Activated CD4-positive, alpha-beta T cell treated with anti-CD3 and anti-CD28 coated beads, Interleukin-2, amount 10 ng/mL, durations not matched to agents 24 days and 14 days (primary cell): ENCODE measurements around the gene TMEM250. TPM values are rescaled to one million over a fixed set of nuclear protein-coding genes. Genes with fewer than 3 reads are reported as not detected.
"Not testable (repeated sequence)": the region's sequence is repeated elsewhere in the genome, so short reads cannot be mapped to it uniquely, and the experiment has no call there.

Source experiments
- DNase-seq: peaks from one replicate; pipeline ENCODE4 v3.0.0; 2022
- H3K27ac Mint-ChIP-seq: one replicate; pipeline ENCODE4 v1.8.0; 2022; ENCODE audit warnings: mild to moderate bottlenecking, mixed read lengths
- H3K27me3 Mint-ChIP-seq: one replicate; pipeline ENCODE4 v1.8.0; 2022; ENCODE audit warnings: mixed read lengths
- H3K36me3 Mint-ChIP-seq: one replicate; pipeline ENCODE4 v1.8.0; 2022; ENCODE audit warnings: low read depth, mild to moderate bottlenecking, mixed read lengths
- H3K4me1 Mint-ChIP-seq: one replicate; pipeline ENCODE4 v1.8.0; 2021; ENCODE audit warnings: mixed read lengths
- H3K4me3 Mint-ChIP-seq: one replicate; pipeline ENCODE4 v1.8.0; 2022; ENCODE audit warnings: mild to moderate bottlenecking, moderate library complexity, mixed read lengths
- H3K9me3 Mint-ChIP-seq: one replicate; pipeline ENCODE4 v1.8.0; 2021; ENCODE audit warnings: mixed read lengths
- intact Hi-C: fragments of 100-400 bp; cut with micrococcal nuclease; formaldehyde crosslinking; loops from one replicate; pipeline ENCODE4 v1.15.1; 2023
- total RNA-seq: library from RNA; stranded (reverse); gene quantifications from 2 replicates; pipeline ENCODE4 v1.2.3, GENCODE V29; 2022

TMEM250 gene
- total RNA-seq, 1 donor from 2014 or later: 52.7 TPM

GRCh38 chr9:136151848-136152542, 33.3 kb upstream of the TMEM250 start:
- Mint-ChIP-seq H3K27me3 (no peaks in the 10 kb centered on the region), H3K27ac (no peak overlapping the region), H3K9me3 (no peaks in the 10 kb centered on the region), H3K4me1 (no peaks in the 10 kb centered on the region), H3K4me3 (no peak overlapping the region), H3K36me3 (no peaks in the 10 kb centered on the region)
- DNase-seq: no peak
- intact Hi-C loops: no loop called here

DNA sequence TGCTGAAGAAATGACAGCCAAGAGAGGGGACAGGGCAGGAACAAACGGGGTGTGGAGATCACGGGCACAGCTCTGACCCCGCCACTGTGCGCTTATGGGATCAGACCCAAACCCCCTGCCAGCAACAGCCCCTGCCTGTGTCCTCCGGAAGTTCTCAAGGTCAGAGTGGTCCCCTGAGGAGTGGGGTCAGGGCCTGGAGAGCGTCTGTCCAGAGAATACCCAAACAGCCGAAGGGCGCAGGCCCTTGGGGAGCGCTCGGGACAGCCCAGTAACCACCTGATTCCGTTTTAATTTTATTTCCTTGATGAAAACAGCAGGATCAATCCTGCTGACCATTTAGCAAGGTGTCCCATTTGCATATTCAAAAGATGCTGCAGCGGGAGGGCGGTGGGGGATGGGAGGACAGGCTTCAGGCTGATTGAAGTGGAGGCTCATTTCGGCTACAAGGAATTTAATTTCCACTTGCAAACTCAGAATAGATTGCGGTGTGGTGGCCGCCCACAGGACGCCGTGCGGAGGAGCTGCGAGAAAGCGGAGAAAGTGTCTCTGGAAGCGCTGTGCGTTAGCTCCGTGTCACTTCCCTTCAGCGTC, 32.6 kb upstream of the TMEM250 start:
- Mint-ChIP-seq H3K9me3 (no peaks in the 10 kb centered on the region), H3K27me3 (no peaks in the 10 kb centered on the region), H3K27ac (no peak overlapping the region), H3K4me3 (no peak overlapping the region), H3K4me1 (no peaks in the 10 kb centered on the region), H3K36me3 (no peaks in the 10 kb centered on the region)
- no peak for DNase-seq
- intact Hi-C loops: no loop called here

GRCh38 chr9:136150664-136151213, 32.1 kb upstream of the TMEM250 start:
- DNase-seq, H3K4me3 Mint-ChIP-seq, intact Hi-C loops, H3K27me3 Mint-ChIP-seq, H3K36me3 Mint-ChIP-seq, H3K9me3 Mint-ChIP-seq, H3K4me1 Mint-ChIP-seq, H3K27ac Mint-ChIP-seq: not testable (repeated sequence)

GRCh38 chr9:136149853-136150252, 31.2 kb upstream of the TMEM250 start:
- no peaks in the 10 kb centered on the region for H3K27me3 Mint-ChIP-seq
- no peaks in the 10 kb centered on the region for H3K36me3 Mint-ChIP-seq
- DNase-seq: no peak
- H3K9me3 Mint-ChIP-seq: no peaks in the 10 kb centered on the region
- intact Hi-C loops: no loop called here
- no peak overlapping the region for H3K27ac Mint-ChIP-seq
- H3K4me3 Mint-ChIP-seq: no peak overlapping the region
- H3K4me1 Mint-ChIP-seq: no peaks in the 10 kb centered on the region

GRCh38 chr9:136149337-136149736, 30.7 kb upstream of the TMEM250 start:
- intact Hi-C loops: no loop called here
- Mint-ChIP-seq H3K4me1 (no peaks in the 10 kb centered on the region), H3K27ac (no peak overlapping the region), H3K27me3 (no peaks in the 10 kb centered on the region), H3K36me3 (no peaks in the 10 kb centered on the region), H3K9me3 (no peaks in the 10 kb centered on the region), H3K4me3 (no peak overlapping the region)
- no peak for DNase-seq

- Mint-ChIP-seq H3K27me3 (no peaks in the 10 kb centered on the region), H3K4me3 (no peak overlapping the region), H3K36me3 (no peaks in the 10 kb centered on the region), H3K27ac (no peak overlapping the region), H3K4me1 (no peaks in the 10 kb centered on the region), H3K9me3 (no peaks in the 10 kb centered on the region)
- intact Hi-C loops: no loop called here
- DNase-seq: no peak
Measured at GRCh38 chr9:136148766-136149165, 30.1 kb upstream of the TMEM250 start.

GRCh38 chr9:136147890-136148714, 29.4 kb upstream of the TMEM250 start:
- Mint-ChIP-seq H3K36me3 (no peaks in the 10 kb centered on the region), H3K27ac (no peak overlapping the region), H3K4me1 (no peaks in the 10 kb centered on the region), H3K4me3 (no peak overlapping the region), H3K27me3 (no peaks in the 10 kb centered on the region), H3K9me3 (no peaks in the 10 kb centered on the region)
- DNase-seq: no peak
- intact Hi-C loops: no loop called here

DNA sequence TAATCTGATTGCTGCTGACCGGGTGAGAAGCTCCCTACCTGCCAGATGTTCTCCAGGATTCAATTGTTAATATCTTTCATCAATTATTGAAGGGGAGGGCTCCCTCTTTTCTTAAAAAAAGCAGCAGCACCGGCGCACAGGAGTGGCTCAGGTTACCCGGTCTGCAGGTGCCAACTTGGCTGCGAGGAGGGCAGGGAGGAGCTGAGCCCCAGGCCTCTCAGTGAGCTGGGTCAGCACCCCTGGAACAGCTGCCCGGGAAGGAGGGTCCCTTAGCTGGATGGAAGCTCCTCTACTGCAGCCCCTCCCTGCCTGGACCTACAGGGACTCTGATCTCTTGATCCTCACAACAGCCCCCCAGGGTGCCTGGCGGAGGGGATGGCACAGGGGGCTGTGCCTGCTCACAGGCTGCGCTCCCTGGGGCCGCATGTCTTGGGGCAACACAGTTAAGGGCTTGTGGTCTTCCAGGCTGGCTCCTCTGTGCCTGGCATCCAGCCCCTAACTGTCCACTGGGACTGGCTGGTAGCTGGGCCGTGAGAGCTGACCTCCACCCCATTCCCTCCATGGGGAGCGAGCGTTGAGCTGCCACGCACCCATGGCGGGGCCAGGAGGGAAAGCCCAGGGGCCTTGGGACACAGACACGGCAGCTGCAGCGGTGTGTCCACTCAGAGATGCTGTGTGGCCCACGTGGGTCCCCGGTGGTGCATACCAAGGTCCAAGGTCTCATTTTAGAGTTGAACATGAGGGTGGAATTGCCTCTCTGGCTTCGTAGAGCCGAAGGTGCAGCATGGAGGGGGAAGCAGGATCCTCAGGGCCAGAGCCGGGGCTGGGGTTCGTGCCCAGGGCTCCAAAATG, 28.6 kb upstream of the TMEM250 start:
- no peak overlapping the region for H3K27ac Mint-ChIP-seq
- no peak for DNase-seq
- H3K9me3 Mint-ChIP-seq: no peaks in the 10 kb centered on the region
- no peaks in the 10 kb centered on the region for H3K36me3 Mint-ChIP-seq
- intact Hi-C loops: no loop called here
- H3K4me3 Mint-ChIP-seq: no peak overlapping the region
- H3K4me1 Mint-ChIP-seq: no peaks in the 10 kb centered on the region
- no peaks in the 10 kb centered on the region for H3K27me3 Mint-ChIP-seq

- DNase-seq: no peak
Measured at GRCh38 chr9:136146126-136147037, 27.7 kb upstream of the TMEM250 start.

GRCh38 chr9:136145580-136145979, 26.9 kb upstream of the TMEM250 start:
- Mint-ChIP-seq H3K36me3 (no peaks in the 10 kb centered on the region), H3K4me1 (no peaks in the 10 kb centered on the region), H3K27me3 (no peaks in the 10 kb centered on the region), H3K9me3 (no peaks in the 10 kb centered on the region), H3K4me3 (no peak overlapping the region), H3K27ac (no peak overlapping the region)
- DNase-seq: no peak
- intact Hi-C loops: no loop called here

More at GRCh38 chr9:136146126-136147037, 27.7 kb upstream of the TMEM250 start:
- Mint-ChIP-seq H3K9me3 (no peaks in the 10 kb centered on the region), H3K27ac (no peak overlapping the region), H3K27me3 (no peaks in the 10 kb centered on the region), H3K36me3 (no peaks in the 10 kb centered on the region), H3K4me3 (no peak overlapping the region), H3K4me1 (no peaks in the 10 kb centered on the region)
- intact Hi-C loops: no loop called here

GRCh38 chr9:136144450-136144849, 25.8 kb upstream of the TMEM250 start:
- DNase-seq: no peak
- Mint-ChIP-seq H3K4me3 (no peak overlapping the region), H3K27me3 (no peaks in the 10 kb centered on the region), H3K36me3 (no peaks in the 10 kb centered on the region), H3K27ac (no peak overlapping the region), H3K4me1 (no peaks in the 10 kb centered on the region), H3K9me3 (no peaks in the 10 kb centered on the region)
- intact Hi-C loops: no loop called here

DNA sequence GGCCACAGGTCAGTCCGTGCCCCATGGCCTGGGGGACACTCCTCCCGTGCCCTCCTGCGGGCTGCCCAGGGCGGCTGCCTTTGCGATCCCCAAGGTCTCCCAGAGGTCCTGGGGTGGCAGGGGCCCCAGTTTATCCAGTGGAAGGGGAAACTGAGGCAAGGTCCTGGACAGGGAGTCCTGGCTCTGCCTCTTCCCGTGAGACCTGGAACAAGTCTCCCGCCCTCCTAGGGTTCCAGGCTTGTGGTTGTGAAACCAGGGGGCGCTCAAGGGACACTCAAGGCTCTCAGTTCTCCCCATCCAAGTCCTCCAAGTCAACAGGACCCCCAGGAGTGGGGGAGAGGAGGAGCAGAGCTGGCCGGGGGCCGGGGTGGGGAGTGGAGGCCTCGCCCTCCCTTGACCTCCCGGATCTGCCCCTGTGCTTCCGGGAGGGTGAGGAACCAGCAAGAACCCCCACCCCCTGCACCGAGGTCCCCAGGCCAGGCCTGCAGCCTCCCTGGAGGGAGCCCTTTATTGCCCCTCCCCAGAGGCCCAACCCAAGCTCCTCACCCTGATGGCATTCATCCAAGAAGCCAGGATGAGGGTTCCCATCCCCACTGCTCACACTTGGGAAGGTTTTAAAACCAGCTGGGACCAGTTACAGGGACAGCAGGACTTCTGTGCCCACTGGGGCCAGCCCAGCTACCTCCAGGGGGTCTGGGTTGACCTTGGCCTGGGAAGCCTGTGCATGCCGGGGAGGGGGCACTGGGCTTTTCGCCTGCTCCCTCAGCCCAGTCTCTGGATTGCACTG, 24.7 kb upstream of the TMEM250 start:
- Mint-ChIP-seq H3K9me3 (no peaks in the 10 kb centered on the region), H3K4me3 (no peak overlapping the region), H3K27me3 (no peaks in the 10 kb centered on the region), H3K27ac (no peak overlapping the region), H3K36me3 (no peaks in the 10 kb centered on the region), H3K4me1 (no peaks in the 10 kb centered on the region)
- intact Hi-C loops: no loop called here
- DNase-seq: no peak
